Head of caudate nucleus (tissue), 42 donors: ENCODE results near the gene EXTL2.
"Not testable (repeated sequence)": the region's sequence is repeated elsewhere in the genome, so short reads cannot be mapped to it uniquely, and the experiment has no call there.

Experiments
- DNase-seq, 42 donors: peaks; one replicate each; pipeline versions ENCODE4 v3.0.0 to v3.0.0-alpha.2; 2020 to 2021; ENCODE audit warnings: mixed read lengths in 7 of 42
- intact Hi-C: fragments of 100-400 bp; cut with DNase I; formaldehyde crosslinking; loops from one replicate; pipeline ENCODE4 v1.15.0; 2022

The EXTL2 gene

DNA sequence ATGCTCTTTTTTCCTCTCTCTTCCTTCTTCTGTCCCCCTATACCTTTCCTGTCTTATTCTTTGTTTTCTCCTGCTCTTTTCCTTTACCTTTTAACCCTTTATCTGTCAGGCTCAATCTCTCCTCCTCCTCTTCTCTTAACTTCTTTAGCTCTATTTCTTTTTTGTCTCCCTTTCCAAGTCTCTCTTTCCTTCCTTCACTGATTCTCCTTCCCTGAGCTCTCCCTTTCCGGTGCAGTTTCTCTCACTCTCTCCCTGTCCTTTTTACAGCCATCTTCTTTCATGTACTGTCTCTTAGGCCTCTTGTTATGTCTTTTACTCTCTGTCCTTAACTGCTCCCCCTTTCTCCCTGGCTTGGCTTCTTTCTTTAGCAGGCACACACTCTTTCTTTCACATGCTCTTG lies 13.2 kb upstream of the EXTL2 start:
- intact Hi-C loops, result no loop called here
- no peak for DNase-seq

DNA sequence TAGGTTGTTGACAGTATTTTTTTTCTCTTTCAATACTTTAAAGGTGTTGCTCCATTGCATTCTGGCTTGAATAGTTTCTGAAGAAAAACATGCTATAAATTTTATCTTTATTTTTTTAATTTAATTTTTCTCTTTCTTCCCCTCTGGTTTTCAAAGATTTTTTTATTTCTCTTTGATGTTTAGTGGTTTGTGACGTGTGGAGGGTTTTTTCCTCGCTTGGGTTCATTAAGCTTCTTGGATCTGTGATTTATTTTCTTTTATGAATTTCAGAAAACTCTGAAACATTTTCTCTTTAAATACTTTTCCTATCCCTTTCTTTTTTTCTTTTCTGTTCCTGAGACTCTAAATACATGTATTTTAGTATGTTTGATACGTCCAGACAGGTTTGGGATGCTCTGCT lies 10.5 kb upstream of the EXTL2 start:
- no peak for DNase-seq
- intact Hi-C loops, result no loop called here

DNA sequence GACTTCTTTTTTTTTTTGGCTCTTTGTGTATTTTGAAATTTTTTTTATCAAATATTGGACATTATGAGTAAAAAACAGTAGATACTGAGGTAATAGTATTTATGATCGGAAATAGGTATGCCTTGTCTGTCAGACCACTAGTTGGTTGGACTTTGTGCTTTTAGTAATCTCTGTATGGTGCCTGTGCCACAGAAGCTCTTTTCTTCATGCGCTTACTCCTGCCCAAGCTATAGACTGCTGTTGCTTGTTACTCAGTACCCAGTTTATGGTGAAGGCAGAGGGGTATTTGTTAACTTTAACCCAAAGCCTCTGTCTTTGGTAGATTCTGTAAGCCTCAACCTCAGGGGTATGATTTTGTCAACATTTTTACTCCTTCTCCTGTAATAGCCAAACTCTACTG lies 9.9 kb upstream of the EXTL2 start:
- intact Hi-C loops, result no loop called here
- no peak for DNase-seq

DNA sequence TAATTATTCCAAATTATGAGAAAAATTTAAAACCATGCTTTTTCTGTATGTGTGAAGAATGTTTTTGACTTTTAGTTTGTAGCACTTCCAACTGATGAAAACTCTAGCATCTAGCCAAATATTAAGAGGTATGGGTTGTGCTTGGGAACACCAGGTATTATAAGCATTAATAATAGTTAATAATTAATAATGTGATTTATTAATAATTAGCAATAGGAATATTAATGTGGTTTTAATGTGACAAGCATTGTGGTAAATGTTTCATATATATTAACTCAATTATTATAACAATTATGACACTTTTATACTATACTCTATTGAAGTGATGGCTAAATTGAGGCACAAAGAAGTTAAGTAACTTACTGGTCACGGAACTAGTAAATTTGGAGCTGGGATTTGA lies 9.1 kb upstream of the EXTL2 start:
- no peak for DNase-seq
- intact Hi-C loops, result no loop called here

DNA sequence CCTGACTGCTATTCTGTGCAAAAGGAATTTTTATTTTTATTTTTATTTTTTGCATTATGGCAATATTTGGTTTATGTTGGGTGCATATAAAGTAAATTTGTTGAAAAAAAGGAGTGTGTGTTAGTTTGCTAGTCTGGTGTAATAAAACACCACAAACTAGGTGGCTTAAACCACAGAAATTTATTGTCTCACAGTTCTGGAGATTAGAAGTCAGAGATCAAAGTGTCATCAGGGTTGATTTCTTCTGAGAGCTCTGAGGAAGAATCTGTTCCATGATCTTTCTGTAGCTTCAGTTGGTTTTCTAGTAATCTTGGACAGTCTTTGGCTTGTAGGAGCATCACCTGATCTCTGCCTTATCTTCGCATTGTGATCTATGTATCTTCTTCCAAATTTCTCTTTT lies 7.7 kb upstream of the EXTL2 start:
- intact Hi-C loops, result no loop called here
- no peak for DNase-seq

DNA sequence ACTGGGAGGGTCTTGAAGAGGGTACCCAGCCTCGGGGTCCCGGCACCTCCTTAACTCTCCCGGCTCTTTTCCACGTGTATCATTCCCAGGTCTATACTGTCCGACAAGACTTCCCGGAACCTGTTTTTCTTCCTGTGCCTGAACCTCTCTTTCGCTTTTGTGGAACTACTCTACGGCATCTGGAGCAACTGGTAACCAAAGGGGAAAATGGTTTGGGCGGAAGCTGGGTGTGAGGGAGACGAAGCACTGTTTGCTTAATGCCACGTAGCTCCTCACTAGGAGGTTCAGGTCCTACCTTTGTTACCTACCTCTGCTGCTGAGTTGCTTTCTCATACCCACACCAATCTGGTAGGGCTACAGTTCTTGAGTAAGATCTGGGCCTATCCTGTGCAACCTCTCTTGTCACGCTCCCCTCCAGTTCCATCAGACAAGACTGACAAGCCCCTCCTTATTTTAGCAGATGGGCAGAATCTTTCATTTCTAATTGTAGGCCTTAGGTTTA lies 1.9 kb upstream of the EXTL2 start:
- DNase-seq, result peak in 30 of 42 donors; percentile 2 to 63 (median 23)
- intact Hi-C loops, result loop anchor here (10.0 kb wide), 2 partner anchors 762 to 862 kb away; partner anchors contain the start of genes SASS6 and TRMT13

DNA sequence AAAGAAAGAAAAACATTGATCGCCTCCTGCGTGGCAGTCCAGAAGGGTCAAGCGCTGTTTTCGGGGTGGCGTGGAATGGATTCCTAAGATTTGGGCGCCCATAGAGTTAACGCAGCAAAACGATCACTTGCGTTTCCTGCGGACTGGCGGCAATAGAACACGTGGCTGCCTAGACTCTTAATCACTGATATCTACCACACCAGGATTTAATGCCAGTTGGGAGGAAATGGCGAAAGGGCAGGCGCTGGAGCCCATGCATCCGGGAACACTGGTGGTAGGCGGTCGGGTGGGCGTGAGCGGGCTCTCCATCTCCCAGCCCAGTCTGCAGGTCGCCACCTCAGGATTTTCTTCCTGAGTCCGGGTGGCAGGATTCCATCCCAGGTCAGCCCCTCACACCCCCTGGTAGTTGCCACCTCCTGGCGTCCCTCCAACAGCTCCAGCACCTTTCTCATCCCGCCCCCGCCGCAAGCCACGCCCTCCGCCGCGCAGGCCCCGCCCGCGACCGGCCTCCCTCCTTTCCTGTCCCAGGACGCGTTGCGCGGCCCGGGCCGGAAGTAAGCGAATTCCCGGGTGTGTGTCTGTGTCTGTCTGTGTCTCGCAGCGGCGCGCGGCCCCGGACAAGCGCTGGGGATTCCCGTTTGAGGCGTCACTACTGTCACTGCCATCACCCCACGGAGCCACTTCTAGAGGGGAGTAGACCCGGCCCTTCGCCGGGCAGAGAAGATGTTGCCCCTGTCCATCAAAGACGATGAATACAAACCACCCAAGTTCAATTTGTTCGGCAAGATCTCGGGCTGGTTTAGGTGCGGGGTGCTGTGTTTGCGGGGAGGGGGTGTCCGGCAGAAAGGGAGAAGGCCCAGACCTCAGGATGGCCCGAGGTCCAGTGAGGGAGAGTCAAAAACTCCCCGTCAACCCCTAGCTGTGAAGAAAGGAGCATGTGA lies 1.2 kb upstream of the EXTL2 start, which contains the start of gene SLC30A7:
SLC30A7 (plus strand) TSS at position 551 of the 941 bp plus-strand sequence; CDS start at position 724, 173 bp downstream.
- intact Hi-C loops, result loop anchor here (10.0 kb wide), 2 partner anchors 761 to 861 kb away; partner anchors contain the start of genes SASS6 and TRMT13
- peak; percentile 88 to 98 (median 96) for DNase-seq

DNA sequence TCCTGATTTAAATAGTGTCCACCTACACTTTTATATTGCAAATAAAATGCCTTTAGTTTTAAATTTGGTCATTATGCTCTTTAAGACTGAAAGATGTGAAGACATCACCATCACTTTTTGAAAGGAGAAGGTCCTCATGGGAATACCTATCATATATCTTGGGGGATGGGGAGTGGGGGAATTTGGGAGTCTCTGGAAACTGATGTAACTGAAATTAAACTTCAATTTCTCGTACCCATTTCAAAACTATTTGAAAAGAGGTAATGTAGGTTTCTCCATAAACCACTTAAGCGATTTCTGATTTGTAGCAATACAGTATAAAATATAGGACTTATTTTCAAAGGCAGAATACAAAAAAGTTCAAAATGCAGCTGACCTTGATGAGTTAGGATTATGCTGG lies 924 bp downstream of the EXTL2 start:
- intact Hi-C loops, result loop anchor here (10.0 kb wide), 2 partner anchors 759 to 859 kb away; partner anchors contain the start of genes SASS6 and TRMT13
- DNase-seq, result no peak

DNA sequence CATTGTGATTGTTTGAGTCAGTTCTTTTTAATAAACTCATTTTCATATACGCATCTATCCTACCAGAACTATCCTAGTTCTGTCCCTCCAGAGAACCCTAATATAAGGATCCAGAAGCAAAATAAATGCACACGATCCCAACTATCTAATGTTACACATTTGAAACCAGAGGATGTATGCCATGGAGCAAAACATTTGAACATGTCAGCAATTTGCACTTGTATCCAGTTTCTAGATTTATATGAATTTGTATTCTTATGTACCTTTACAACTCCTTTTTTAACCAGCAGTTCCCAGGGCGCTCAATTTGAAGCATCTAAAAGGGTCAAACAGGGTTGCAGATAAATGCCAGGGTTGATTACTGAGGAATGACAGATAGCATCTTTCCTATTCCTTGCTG lies 2.1 kb downstream of the EXTL2 start:
- intact Hi-C loops, result loop anchor here (10.0 kb wide), 2 partner anchors 758 to 858 kb away; partner anchors contain the start of genes SASS6 and TRMT13
- DNase-seq, result no peak

DNA sequence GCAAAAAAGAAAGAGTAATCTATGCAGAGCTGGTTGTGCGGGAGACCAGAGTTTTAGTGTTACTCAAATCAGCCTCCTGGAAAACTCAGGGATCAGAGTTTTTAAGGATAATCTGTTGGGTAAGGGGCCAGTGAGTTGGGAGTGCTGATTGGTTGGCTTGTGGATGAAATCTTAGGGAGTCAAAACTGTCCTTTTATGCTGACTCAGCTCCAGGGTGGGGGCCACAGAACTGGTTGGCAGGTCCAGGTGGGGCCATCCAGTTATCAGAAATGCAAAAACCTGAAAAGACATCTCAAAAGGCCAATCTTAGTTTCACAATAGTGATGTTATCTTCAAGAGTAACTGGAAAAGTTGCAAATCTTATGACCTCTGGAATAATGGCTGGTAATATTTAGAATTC lies 3.3 kb downstream of the EXTL2 start:
- intact Hi-C loops, result loop anchor here (10.0 kb wide), 2 partner anchors 757 to 857 kb away; partner anchors contain the start of genes SASS6 and TRMT13
- no peak for DNase-seq

DNA sequence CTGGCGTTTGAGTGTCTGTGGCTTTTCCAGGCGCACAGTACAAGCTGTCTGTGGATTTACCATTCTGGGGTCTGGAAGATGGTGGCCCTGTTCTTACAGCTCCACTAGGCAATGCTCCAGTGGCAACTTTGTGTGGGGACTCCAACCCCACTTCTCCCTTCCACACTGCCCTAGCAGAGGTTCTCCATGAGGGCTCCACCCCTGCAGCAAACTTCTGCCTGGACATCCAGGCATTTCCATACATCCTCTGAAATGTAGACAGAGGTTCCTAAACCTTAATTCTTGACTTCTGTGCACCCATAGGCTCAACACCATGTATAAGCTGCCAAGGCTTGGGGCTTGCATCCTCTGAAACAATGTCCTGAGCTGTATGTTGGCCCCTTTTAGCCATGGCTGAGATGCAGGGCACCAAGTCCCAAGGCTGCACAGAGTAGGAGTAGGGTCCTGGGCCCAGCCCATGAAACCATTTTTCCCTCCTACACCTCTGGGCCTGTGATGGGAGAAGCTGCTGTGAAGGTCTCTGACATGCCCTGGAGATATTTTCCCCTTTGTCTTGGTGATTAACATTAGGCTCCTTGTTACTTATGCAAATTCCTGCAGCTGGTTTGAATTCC lies 4.7 kb downstream of the EXTL2 start:
- intact Hi-C loops, result loop anchor here (10.0 kb wide), 2 partner anchors 755 to 855 kb away; partner anchors contain the start of genes SASS6 and TRMT13
- not testable (repeated sequence) for DNase-seq

DNA sequence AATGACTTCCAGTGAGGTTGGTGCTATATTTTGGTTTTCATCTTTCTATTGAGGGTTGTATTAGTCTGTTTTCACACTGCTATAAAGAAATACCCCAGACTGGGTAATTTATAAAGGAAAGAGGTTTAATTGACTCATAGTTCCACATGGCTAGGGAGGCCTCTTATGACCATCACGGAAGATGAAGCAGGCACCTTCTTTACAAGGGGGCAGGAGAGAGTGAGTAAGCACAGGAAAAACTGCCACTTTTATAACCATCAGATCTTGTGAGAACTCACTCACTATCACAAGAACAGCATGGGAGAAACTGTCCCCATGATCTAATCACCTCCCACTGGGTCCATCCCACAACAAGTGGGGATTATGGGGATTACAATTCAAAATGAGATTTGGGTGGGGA lies 5.6 kb downstream of the EXTL2 start:
- DNase-seq, result not testable (repeated sequence)

DNA sequence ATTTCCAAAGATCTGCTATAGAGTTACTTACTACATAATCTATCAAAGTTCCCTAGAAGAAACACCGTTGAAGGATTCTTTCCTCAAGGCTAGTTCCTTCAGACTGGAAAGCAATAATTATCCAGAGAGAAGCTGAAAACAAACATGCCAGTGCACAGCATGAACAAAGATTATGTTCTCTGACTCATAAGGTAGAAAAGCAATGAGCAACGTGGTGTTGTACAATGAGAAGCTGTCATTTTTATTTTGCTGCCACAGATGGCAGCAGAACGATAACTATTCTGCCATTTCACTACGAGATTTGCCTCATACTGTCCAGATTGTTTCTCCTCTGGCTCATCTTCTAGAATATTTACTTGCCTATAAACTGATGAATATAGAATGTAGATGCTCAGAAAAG lies 10.7 kb downstream of the EXTL2 start:
- intact Hi-C loops, result no loop called here
- no peak for DNase-seq

More for the DNA sequence above, 5.6 kb downstream of the EXTL2 start:
- intact Hi-C loops, result not testable (repeated sequence)

DNA sequence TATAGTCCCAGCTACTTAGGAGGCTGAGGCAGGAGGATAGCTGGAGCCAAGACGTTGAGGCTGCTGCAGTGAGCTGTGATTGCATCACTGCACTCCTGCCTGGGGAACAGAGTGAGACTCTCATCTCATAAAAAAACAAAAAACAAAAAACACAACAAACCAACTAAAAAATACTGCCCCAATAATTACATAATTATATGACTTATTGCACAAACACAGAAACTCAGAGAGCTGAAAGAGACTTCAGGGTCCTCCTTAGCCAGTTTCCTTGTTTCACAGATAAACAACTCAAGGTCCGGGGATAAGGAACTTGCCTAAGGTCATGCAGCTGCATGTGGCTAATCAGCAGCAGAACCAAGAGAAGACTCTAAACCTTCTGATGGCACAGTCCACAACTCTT lies 11.9 kb downstream of the EXTL2 start:
- intact Hi-C loops, result no loop called here
- DNase-seq, result no peak

DNA sequence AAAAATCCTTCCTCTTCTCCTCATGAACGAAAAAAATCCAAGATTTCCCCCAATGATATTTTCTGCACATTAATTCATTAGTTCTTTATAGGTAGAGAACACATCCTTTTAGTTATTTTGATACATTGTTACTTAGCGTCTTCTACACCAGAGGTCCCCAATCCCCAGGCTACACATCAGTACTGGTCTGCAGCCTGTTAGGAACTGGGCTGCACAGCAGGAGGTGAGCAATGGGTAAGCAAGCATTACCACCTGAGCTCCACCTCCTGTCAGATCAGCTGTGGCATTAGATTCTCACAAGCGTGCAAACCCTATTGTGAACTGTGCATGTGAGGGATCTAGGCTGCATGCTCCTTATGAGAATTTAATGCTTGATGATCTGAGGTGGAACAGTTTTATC lies 13.0 kb downstream of the EXTL2 start:
- intact Hi-C loops, result no loop called here
- DNase-seq, result no peak

DNA sequence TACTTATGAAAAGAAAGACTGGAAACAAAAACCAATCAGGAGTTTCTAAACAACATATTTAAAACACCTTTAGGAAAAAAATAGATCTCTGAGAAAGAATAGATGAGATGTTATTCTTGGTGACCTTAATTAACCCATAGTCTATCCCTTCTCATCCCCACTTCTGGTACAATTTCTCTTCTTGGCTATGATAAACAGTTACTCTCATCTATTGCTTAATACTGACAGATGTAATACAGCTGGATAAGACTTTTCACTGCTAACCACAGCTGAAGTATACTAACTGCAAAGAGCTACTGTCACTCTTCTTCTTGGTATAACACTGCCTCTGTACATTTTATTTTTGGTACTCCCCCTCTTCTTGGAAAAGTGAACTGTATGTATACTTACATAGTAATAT lies 15.2 kb downstream of the EXTL2 start:
- intact Hi-C loops, result no loop called here
- DNase-seq, result no peak

DNA sequence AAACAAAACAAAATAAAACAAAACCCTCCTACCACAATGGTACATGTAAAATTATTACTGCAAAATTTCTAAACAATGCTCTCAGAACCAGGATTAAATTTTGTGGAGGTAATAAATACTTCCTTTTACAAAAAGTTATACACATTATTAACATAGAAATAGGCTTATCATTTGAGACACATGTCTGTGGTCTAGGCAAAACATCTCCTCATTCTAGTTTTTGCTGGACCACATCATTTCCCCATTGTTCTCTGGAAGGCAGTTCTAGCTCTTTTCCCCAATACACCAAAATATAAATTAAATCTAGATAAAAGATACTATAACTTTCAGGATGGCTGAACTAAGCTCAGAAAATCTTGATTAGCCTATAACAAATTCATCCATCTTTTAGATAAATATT lies 18.4 kb downstream of the EXTL2 start:
- intact Hi-C loops, result no loop called here
- DNase-seq, result no peak

DNA sequence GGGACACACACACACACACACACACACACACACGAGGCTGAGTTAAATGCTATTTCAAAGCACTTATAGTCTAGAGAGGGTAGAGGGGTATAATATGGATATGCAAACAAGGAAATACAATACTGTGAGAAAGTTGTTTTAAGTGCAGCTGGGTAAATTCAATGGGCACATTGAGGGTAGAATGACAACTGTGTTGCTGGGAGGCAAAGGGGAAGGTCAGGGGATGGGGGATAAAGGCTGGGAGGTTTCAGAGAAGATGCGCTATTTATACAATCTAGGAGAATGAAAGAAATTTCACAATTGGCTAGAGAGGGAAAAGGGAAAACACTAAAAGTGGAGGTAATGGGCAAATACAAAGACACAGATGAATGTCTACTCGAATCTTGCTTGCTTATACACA lies 19.4 kb downstream of the EXTL2 start:
- intact Hi-C loops, result no loop called here
- DNase-seq, result no peak

DNA sequence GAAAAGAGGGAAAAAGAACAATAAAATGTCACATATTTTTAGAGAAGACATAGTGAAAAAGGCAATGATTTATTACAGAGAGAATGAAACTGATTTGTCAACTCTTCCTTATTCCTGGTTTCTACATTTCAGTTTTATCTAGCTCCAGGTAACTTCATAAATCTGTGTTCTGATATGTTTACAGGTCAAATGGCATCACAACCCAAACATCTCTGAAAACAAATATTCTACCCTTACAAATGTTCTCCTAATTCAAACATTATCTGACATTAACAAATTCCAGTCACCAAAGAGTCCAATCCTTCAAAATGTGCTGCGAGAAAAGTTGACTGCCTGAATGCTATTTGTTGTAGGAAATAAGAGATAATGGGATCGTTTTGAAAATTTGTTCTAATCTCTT lies 20.2 kb downstream of the EXTL2 start:
- DNase-seq, result no peak
- intact Hi-C loops, result no loop called here

DNA sequence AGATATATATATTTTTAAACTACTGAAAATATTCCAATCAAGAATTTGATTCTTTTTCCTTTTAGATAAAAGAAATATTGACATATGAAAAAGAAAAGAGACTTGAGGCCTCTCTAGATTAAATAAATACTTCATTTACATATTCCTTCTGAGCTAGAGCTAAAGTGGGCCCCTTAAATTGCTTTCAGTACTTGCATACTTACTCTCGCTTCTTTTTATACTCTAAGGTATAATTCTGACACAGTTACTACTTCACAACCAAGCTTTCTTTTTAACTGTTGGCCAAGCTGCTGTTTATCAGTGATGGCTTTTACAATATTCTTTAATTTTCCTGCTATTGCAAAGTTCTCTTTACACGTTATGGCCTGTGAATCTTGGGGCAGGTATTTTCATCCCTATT lies 24.6 kb downstream of the EXTL2 start:
- DNase-seq, result no peak
- intact Hi-C loops, result loop anchor here (5.0 kb wide), 1 partner anchor 408 kb away; no protein-coding TSS in a partner anchor
